ENCODE results near the gene LRCH3. TPM values are rescaled to one million over a fixed set of nuclear protein-coding genes. Genes with fewer than 3 reads are reported as not detected.

The LRCH3 gene
- total RNA-seq, 4 donors from 2014 or later = 44.4 to 60.5 (median 51.5) TPM

GRCh38 chr3:197836244-197836643 is 45.2 kb downstream of the LRCH3 start:
- TF ChIP-seq, protein P1, sequence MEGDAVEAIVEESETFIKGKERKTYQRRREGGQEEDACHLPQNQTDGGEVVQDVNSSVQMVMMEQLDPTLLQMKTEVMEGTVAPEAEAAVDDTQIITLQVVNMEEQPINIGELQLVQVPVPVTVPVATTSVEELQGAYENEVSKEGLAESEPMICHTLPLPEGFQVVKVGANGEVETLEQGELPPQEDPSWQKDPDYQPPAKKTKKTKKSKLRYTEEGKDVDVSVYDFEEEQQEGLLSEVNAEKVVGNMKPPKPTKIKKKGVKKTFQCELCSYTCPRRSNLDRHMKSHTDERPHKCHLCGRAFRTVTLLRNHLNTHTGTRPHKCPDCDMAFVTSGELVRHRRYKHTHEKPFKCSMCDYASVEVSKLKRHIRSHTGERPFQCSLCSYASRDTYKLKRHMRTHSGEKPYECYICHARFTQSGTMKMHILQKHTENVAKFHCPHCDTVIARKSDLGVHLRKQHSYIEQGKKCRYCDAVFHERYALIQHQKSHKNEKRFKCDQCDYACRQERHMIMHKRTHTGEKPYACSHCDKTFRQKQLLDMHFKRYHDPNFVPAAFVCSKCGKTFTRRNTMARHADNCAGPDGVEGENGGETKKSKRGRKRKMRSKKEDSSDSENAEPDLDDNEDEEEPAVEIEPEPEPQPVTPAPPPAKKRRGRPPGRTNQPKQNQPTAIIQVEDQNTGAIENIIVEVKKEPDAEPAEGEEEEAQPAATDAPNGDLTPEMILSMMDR (IDR thresholded peaks at IDR 0.05; ENCODE audit: low read depth) = no peak

GRCh38 chr3:197837282-197837681 is 46.2 kb downstream of the LRCH3 start:
- TF ChIP-seq, protein P1 (IDR thresholded peaks at IDR 0.05; ENCODE audit: low read depth) = no peak

GRCh38 chr3:197841789-197842188 is 50.7 kb downstream of the LRCH3 start:
- TF ChIP-seq, protein P1 (IDR thresholded peaks at IDR 0.05; ENCODE audit: low read depth) = no peak

DNA sequence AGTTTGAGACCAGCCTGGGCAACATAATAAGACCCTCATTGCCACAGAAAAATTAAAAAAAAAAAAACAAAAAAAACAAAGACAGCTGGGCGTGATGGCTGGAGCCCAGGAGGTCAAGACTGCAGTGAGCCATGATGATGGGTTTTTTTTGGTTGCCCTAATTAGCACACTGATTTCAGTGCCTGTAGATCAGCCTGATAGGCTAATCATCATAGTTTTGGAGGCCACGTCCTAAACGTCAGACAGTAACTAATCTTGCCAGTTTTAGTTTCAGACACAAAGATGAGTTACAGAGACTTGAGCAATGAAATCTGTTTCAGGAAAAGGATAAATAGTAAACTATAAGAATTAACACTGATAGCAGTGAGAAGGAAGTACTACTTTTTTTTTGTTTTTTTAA is 55.4 kb downstream of the LRCH3 start:
- TF ChIP-seq, protein P1 (IDR thresholded peaks at IDR 0.05; ENCODE audit: low read depth) = no peak

DNA sequence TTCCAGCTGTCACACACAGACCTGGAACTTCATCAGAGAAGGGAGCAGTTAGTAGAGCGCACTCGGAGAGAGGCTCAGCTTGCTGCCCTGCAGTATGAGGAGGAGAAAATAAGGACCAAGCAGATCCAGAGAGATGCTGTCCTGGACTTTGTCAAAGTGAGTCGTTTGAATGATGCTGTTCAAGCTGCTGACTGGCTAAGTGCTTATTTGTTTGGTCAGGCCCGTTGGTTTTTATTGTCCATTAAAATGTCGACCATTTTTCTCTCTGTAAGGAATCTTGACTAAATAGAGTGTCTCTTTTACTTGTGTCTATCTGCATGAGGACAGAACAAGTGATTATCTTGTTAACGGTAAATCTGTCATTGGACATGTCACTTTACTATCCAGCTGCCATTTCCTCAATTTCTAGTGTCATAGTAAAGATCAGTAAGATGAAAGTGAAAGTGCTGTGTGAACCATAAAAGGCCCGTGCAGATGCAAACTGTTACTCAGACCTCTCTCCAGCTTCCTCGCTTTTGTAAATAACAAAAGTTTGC is 56.9 kb downstream of the LRCH3 start:
- TF ChIP-seq, protein P1 (IDR thresholded peaks at IDR 0.05; ENCODE audit: low read depth) = no peak

DNA sequence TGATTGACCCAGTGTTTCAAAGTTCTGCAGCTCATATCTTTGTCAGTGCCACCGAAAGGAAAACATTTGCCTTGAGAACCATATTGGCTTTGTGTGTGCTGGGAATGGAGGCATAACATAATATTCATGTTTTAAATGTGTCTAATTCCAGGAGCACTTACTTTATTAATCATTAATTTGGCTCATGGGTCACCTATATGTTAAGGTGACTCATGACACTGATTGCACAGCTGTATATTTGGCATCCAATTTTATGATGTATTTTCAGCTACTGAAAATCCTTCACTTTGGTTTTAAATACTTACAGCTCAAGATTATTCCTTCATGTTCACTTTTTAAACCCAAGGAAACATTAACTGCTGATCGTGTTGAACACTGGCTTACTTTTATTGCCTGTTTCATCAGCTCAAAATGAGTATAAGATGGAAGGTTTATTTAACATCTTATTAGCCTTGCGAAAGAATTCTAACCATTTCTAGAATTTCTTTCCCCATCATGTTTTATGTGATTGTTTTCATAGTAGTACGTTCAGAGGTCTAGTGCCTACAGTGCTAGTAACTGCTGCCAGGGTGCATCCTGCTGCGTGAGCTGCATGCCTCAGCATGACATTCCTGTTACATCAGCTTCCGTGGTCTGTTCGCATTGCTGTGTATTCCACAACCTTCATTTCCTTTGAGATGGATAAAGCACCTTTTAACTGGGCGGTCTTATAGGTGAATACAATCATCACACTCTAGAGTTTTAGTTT is 63.7 kb downstream of the LRCH3 start:
- TF ChIP-seq, protein P1 (IDR thresholded peaks at IDR 0.05; ENCODE audit: low read depth) = no peak

DNA sequence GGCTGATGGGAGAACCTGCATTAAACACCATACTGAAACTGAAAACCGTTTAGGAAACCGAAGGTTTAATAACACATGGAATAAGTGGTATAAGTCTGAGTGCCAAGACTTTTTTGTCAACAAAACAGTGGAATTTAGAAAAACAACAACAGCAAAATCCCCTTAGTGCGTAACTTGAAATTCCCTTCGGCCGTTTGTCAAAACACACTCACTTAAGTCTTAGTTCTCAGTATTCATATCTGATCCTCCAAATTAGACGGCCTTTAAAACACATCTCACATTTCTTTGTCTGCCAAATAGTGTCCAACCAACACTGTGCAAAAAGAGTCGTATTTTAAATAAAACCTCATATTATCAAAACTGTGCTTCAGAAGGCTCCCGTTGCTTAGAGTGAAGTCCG is 64.5 kb downstream of the LRCH3 start:
- TF ChIP-seq, protein P1 (IDR thresholded peaks at IDR 0.05; ENCODE audit: low read depth) = no peak

Measured in subcutaneous adipose tissue (tissue), 4 donors.